MCF 10A (cell line): ENCODE results near the gene ZNF717. TPM values are rescaled to one million over a fixed set of nuclear protein-coding genes. Genes with fewer than 3 reads are reported as not detected.
A peak's percentile ranks its signal among the peaks of the same experiment; 100 is the strongest.

Experiments
- BruUV-seq: library from RNA; stranded (reverse); fragments of 400-500 nt; replicated peaks from 2 replicates; lab custom pipeline; 2021; lab: Mats Ljungman, UMichigan
- CTCF ChIA-PET: fragments of 300-600 bp; sonication (Branson Sonifier 250); formaldehyde crosslinking; extraction: SDS; loops from one replicate; lab custom pipeline; 2021; ENCODE audit warnings: antibody characterized with exemption, inconsistent platforms; lab: Yijun Ruan, JAX
- POLR2A ChIA-PET: fragments of 300-600, 350-650 bp; sonication (Branson Sonifier 250); formaldehyde crosslinking; extraction: SDS; loops from one replicate; lab custom pipeline; 2020; ENCODE audit warnings: antibody characterized with exemption, inconsistent platforms; lab: Yijun Ruan, JAX
- DNase-seq: peaks from one replicate; pipeline ENCODE4 v3.0.0-alpha.2; 2018; ENCODE audit not compliant: unreplicated experiment
- H3K27ac Mint-ChIP-seq: one replicate; pipeline ENCODE4 v1.8.0; 2022; ENCODE audit warnings: mild to moderate bottlenecking, low read depth, mixed read lengths; ENCODE audit not compliant: unreplicated experiment
- H3K27me3 Mint-ChIP-seq: one replicate; pipeline ENCODE4 v1.8.0; 2022; ENCODE audit warnings: mixed read lengths; ENCODE audit not compliant: insufficient read depth, unreplicated experiment
- H3K36me3 Mint-ChIP-seq: one replicate; pipeline ENCODE4 v1.8.0; 2022; ENCODE audit warnings: mild to moderate bottlenecking, moderate library complexity, mixed read lengths; ENCODE audit not compliant: insufficient read depth, unreplicated experiment
- H3K4me1 Mint-ChIP-seq: one replicate; pipeline ENCODE4 v1.8.0; 2022; ENCODE audit warnings: mixed read lengths; ENCODE audit not compliant: insufficient read depth, unreplicated experiment
- H3K4me3 Mint-ChIP-seq: one replicate; pipeline ENCODE4 v1.8.0; 2022; ENCODE audit warnings: mild to moderate bottlenecking, moderate library complexity, mixed read lengths; ENCODE audit not compliant: unreplicated experiment
- H3K9me3 Mint-ChIP-seq: one replicate; pipeline ENCODE4 v1.8.0; 2022; ENCODE audit warnings: mixed read lengths; ENCODE audit not compliant: unreplicated experiment
- CTCF ChIP-seq: fragments of 200-600 bp; IDR thresholded peaks from one replicate; pipeline ENCODE4 v1.8.0; 2022; ENCODE audit warnings: antibody characterized with exemption, mild to moderate bottlenecking; ENCODE audit not compliant: unreplicated experiment
- intact Hi-C: fragments of 100-400 bp; cut with micrococcal nuclease; formaldehyde crosslinking; loops from 2 replicates; pipeline ENCODE4 v1.14.1; 2022
- microRNA-seq: library from miRNA; unstranded; fragments of <30 nt; microRNA quantifications from one replicate; pipeline ENCODE4 v1.2.0, GENCODE V29; 2022
- total RNA-seq: library from RNA; stranded (reverse); gene quantifications from 2 replicates; pipeline ENCODE4 v1.2.3, GENCODE V29; 2022

ZNF717 gene
- total RNA-seq, 1 experiment from 2014 or later = not detected

DNA sequence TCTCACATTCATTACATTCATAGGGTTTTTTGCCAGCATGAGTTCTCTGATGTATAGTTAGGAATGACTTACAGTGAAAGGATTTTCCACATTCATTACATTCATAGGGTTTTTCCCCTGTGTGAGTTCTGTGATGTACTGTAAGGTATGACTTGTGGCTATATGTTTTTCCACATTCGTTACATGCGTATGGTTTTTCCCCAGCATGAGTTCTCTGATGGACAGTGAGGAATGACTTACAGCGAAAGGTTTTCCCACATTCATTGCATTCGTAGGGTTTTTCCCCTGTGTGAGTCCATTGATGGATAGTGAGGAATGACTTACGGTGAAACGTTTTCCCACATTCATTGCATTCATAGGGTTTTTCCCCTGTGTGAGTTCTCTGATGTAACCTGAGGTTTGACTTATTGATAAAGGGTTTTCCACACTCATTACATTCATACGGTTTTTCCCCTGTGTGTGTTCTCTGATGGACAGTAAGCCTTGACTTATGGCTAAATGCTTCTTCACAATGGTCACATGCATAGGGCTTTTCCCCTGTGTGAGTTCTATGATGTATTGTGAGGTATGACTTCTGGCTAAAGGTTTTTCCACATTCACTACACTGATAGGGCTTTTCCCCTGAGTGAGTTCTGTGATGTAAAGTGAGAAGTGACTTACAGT is 47.4 kb downstream of the ZNF717 start:
- H3K4me1 Mint-ChIP-seq = no peaks in the 10 kb centered on the region
- no peak overlapping the region for H3K4me3 Mint-ChIP-seq
- intact Hi-C loops = no loop called here
- CTCF ChIA-PET = no interaction called here
- no peak for TF ChIP-seq CTCF
- no peaks in the 10 kb centered on the region for H3K36me3 Mint-ChIP-seq
- H3K27ac Mint-ChIP-seq = no peak overlapping the region
- peak; percentile 1 for DNase-seq
- no peaks in the 10 kb centered on the region for H3K27me3 Mint-ChIP-seq
- peaks cover 34% of the 10 kb centered on the region for H3K9me3 Mint-ChIP-seq
- BruUV-seq = no TSS peak
- POLR2A ChIA-PET = no interaction called here

DNA sequence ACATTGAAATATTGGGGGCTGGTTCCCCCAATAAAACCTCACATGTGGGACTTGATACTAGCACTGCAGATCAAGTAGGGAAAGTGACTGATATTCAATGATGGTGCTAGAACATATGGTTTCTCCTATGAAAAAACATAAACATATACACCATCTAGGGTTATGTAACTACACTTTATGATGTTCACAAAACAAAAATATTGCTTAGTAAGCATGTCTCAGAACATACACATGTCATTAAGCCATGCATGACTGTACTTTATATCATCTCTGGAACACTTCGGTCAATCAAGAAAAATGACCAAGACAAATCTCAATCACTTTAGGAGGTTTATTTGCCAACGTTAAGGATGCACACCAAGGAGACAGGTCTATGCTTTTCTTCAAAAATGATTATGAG is 57.4 kb downstream of the ZNF717 start:
- no TSS peak for BruUV-seq
- no peak for DNase-seq
- Mint-ChIP-seq H3K4me3 (no peak overlapping the region), H3K4me1 (no peaks in the 10 kb centered on the region), H3K27ac (no peak overlapping the region), H3K36me3 (no peaks in the 10 kb centered on the region), H3K9me3 (peaks cover 58% of the 10 kb centered on the region), H3K27me3 (no peaks in the 10 kb centered on the region)
- TF ChIP-seq CTCF = no peak
- ChIA-PET POLR2A (no interaction called here), CTCF (no interaction called here)
- intact Hi-C loops = no loop called here

DNA sequence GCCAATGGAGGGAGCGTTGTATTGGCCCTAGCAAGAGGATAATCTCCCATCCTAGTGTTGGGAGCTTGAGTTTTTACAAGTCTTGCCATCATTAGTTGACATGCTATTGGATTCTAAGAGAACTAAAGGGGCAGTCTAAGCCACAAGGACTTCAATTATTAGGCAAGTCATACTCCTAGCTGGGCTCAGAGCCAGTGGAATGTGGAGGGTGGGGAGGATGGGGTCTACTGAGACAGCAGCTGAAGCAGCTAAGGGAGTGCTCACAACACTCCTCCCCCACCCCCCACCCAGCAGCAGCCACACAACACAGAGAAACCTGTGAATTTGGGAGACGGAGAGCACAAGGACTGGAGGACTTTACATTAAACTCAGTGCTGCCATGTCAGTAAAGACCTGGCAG is 93.3 kb downstream of the ZNF717 start:
- no peaks in the 10 kb centered on the region for H3K36me3 Mint-ChIP-seq
- no TSS peak for BruUV-seq
- intact Hi-C loops = no loop called here
- H3K27ac Mint-ChIP-seq = no peak overlapping the region
- TF ChIP-seq CTCF = no peak
- DNase-seq = no peak
- no peaks in the 10 kb centered on the region for H3K27me3 Mint-ChIP-seq
- H3K4me1 Mint-ChIP-seq = no peaks in the 10 kb centered on the region
- H3K4me3 Mint-ChIP-seq = no peak overlapping the region
- ChIA-PET CTCF (interaction anchor here (0.6 kb wide), 1 partner anchor 464 kb away, joined by 3 read pairs; no protein-coding TSS in a partner anchor), POLR2A (no interaction called here)
- peaks cover 30% of the 10 kb centered on the region for H3K9me3 Mint-ChIP-seq

GRCh38 chr3:75687323-75687722 is 98.0 kb downstream of the ZNF717 start:
- Mint-ChIP-seq H3K4me3 (no peak overlapping the region), H3K36me3 (no peaks in the 10 kb centered on the region), H3K27ac (no peak overlapping the region), H3K4me1 (no peaks in the 10 kb centered on the region), H3K9me3 (peaks cover 30% of the 10 kb centered on the region), H3K27me3 (no peaks in the 10 kb centered on the region)
- ChIA-PET POLR2A (no interaction called here), CTCF (no interaction called here)
- intact Hi-C loops = no loop called here
- TF ChIP-seq CTCF = no peak
- DNase-seq = no peak
- BruUV-seq = no TSS peak

Small RNAs within 50 kb of the gene (microRNA-seq; reads per million reads assigned to microRNA genes)
- not detected for gene MIR4273

Other genes with a start within 250 kb of the ZNF717 start
- not detected in 2 replicates for gene FRG2C, start 121.2 kb downstream of the ZNF717 start, total RNA-seq